CD4-positive, alpha-beta memory T cell (primary cell): ENCODE measurements around the gene CD22. TPM values are rescaled to one million over a fixed set of nuclear protein-coding genes. Genes with fewer than 3 reads are reported as not detected.
A peak's percentile ranks its signal among the peaks of the same experiment; 100 is the strongest.

Experiments used
- CTCF ChIA-PET: fragments of 350-600 bp; sonication (Branson Sonifier 250); formaldehyde crosslinking; loops from one replicate; lab custom pipeline; 2021; ENCODE audit warnings: inconsistent platforms; ENCODE audit not compliant: partially characterized antibody; lab: Charles Lee
- POLR2A ChIA-PET: fragments of 350-600 bp; sonication (Branson Sonifier 250); formaldehyde crosslinking; loops from one replicate; lab custom pipeline; 2021; ENCODE audit not compliant: partially characterized antibody; lab: Charles Lee
- DNase-seq, 5 donors: peaks; one replicate each; pipeline versions ENCODE4 v3.0.0 to v3.0.0-alpha.2; 2020 to 2022; ENCODE audit warnings: mixed read lengths in 1 of 5
- H3K27ac ChIP-seq: one replicate; pipeline ENCODE4 v1.7.0; 2013; ENCODE audit warnings: low read depth, low read length
- H3K27me3 ChIP-seq: 2 replicates; pipeline ENCODE4 v1.7.0; 2013; ENCODE audit warnings: mild to moderate bottlenecking, low read length, moderate library complexity; ENCODE audit not compliant: insufficient read depth
- H3K36me3 ChIP-seq: 2 replicates; pipeline ENCODE4 v1.7.0; 2013; ENCODE audit warnings: mild to moderate bottlenecking, low read length, moderate library complexity; ENCODE audit not compliant: insufficient read depth
- H3K4me1 ChIP-seq: 2 replicates; pipeline ENCODE4 v1.7.0; 2013; ENCODE audit warnings: mild to moderate bottlenecking, low read length, moderate library complexity; ENCODE audit not compliant: insufficient read depth
- H3K4me3 ChIP-seq, 2 donors: one replicate each; pipeline ENCODE4 v1.7.0; 2013; ENCODE audit warnings: low read length in 2 of 2, mild to moderate bottlenecking in 1 of 2
- H3K9me3 ChIP-seq, 2 donors: one replicate each; pipeline ENCODE4 v1.7.0; 2013; ENCODE audit warnings: low read length in 2 of 2, control low read depth in 1 of 2; ENCODE audit not compliant: control insufficient read depth in 1 of 2
- H3K27ac Mint-ChIP-seq, 7 donors: one replicate each; pipeline ENCODE4 v1.8.0; 2020 to 2021; ENCODE audit warnings: mixed read lengths in 7 of 7, mild to moderate bottlenecking in 6 of 7, inconsistent platforms in 3 of 7, moderate library complexity in 3 of 7
- H3K27me3 Mint-ChIP-seq, 2 donors: one replicate each; pipeline ENCODE4 v1.8.0; 2020 to 2021; ENCODE audit warnings: mixed read lengths in 2 of 2
- H3K36me3 Mint-ChIP-seq, 2 donors: one replicate each; pipeline ENCODE4 v1.8.0; 2020 to 2021; ENCODE audit warnings: mixed read lengths in 2 of 2, inconsistent platforms in 1 of 2, mild to moderate bottlenecking in 1 of 2
- H3K4me1 Mint-ChIP-seq, 4 donors: one replicate each; pipeline ENCODE4 v1.8.0; 2020 to 2021; ENCODE audit warnings: mixed read lengths in 4 of 4, mild to moderate bottlenecking in 1 of 4
- H3K4me3 Mint-ChIP-seq, 8 donors: one replicate each; pipeline ENCODE4 v1.8.0; 2020 to 2021; ENCODE audit warnings: mixed read lengths in 8 of 8, mild to moderate bottlenecking in 7 of 8, moderate library complexity in 6 of 8, inconsistent platforms in 3 of 8
- H3K9me3 Mint-ChIP-seq, 8 donors: one replicate each; pipeline ENCODE4 v1.8.0; 2020 to 2021; ENCODE audit warnings: mixed read lengths in 8 of 8, mild to moderate bottlenecking in 5 of 8, inconsistent platforms in 3 of 8, moderate library complexity in 1 of 8
- intact Hi-C: fragments of 100-400 bp; cut with micrococcal nuclease; formaldehyde crosslinking; loops from one replicate; pipeline ENCODE4 v1.15.1; 2023
- polyA plus RNA-seq, 2 donors: library from polyadenylated mRNA; unstranded; fragments of 300-500 nt; fragmentation: Illumina TruSeq; gene quantifications; one replicate each; pipeline ENCODE4 v1.2.3, GENCODE V29; 2021
- total RNA-seq, 2 experiments: library from RNA; stranded (reverse); gene quantifications; one replicate each; pipeline ENCODE4 v1.2.3, GENCODE V29; 2021

The CD22 gene
- total and polyA plus RNA-seq, 4 experiments from 2014 or later: 0.30 to 1.8 (median 0.32) TPM

- Histone ChIP-seq H3K36me3 (no peaks in the 10 kb centered on the region), H3K4me1 (peaks cover 20% of the 10 kb centered on the region), H3K4me3 (no peak overlapping the region), H3K27me3 (no peaks in the 10 kb centered on the region), H3K27ac (no peak overlapping the region), H3K9me3 (no peaks in the 10 kb centered on the region)
- Mint-ChIP-seq H3K4me1 (peaks cover 14 to 24% (median 21%) of the 10 kb centered on the region in 4 donors), H3K27me3 (peaks cover 3 to 5% of the 10 kb centered on the region in 2 donors), H3K27ac (peak overlapping the region in 1 of 7 donors; percentile 42), H3K4me3 (peak overlapping the region in 1 of 8 donors; percentile 15), H3K36me3 (peaks cover 0 to 6% of the 10 kb centered on the region in 2 donors), H3K9me3 (peaks cover 0 to 2% (median 0%) of the 10 kb centered on the region in 8 donors)
- intact Hi-C loops: loop anchor here (10.0 kb wide), 1 partner anchor 198 kb away; the partner anchor contains the start of gene FXYD7
- ChIA-PET POLR2A (no interaction called here), CTCF (interaction anchor here (0.7 kb wide), 1 partner anchor 149 kb away, joined by 4 read pairs; no protein-coding TSS in a partner anchor)
- DNase-seq: peak in 1 of 5 donors; percentile 8
Observed at GRCh38 chr19:35342430-35342829, 13.4 kb downstream of the CD22 start.

GRCh38 chr19:35344511-35345031, 15.6 kb downstream of the CD22 start:
- Mint-ChIP-seq H3K4me1 (peaks cover 22 to 35% (median 29%) of the 10 kb centered on the region in 4 donors), H3K36me3 (peaks cover 0 to 6% of the 10 kb centered on the region in 2 donors), H3K9me3 (peaks cover 0 to 2% (median 0%) of the 10 kb centered on the region in 8 donors), H3K4me3 (no peak overlapping the region), H3K27me3 (peaks cover 3 to 5% of the 10 kb centered on the region in 2 donors), H3K27ac (peak overlapping the region in 1 of 7 donors; percentile 60)
- intact Hi-C loops: loop anchor here (5.0 to 10.0 kb wide), 2 partner anchors 97 to 200 kb away; partner anchors contain the start of genes FXYD7 and LSR
- Histone ChIP-seq H3K36me3 (no peaks in the 10 kb centered on the region), H3K27ac (no peak overlapping the region), H3K4me3 (no peak overlapping the region), H3K9me3 (no peaks in the 10 kb centered on the region), H3K4me1 (peaks cover 28% of the 10 kb centered on the region), H3K27me3 (no peaks in the 10 kb centered on the region)
- ChIA-PET POLR2A (no interaction called here), CTCF (interaction anchor here (1.6 to 1.9 kb wide), 2 partner anchors 9 to 151 kb away, joined by 3 to 5 read pairs; no protein-coding TSS in a partner anchor)
- peak in 1 of 5 donors; percentile 31 for DNase-seq

GRCh38 chr19:35345671-35346111, 16.7 kb downstream of the CD22 start:
- H3K36me3 ChIP-seq: no peaks in the 10 kb centered on the region
- intact Hi-C loops: loop anchor here (5.0 to 10.0 kb wide), 2 partner anchors 98 to 201 kb away; partner anchors contain the start of genes FXYD7 and LSR
- no peaks in the 10 kb centered on the region for H3K27me3 ChIP-seq
- DNase-seq: peak in 1 of 5 donors; percentile 35
- no peaks in the 10 kb centered on the region for H3K9me3 ChIP-seq
- ChIA-PET CTCF (interaction anchor here (1.6 to 1.9 kb wide), 2 partner anchors 8 to 150 kb away, joined by 3 to 5 read pairs; no protein-coding TSS in a partner anchor), POLR2A (interaction anchor here (0.6 kb wide), 1 partner anchor 203 kb away, joined by 3 read pairs; the partner anchor contains the start of gene FXYD7)
- peaks cover 22 to 37% (median 29%) of the 10 kb centered on the region in 4 donors for H3K4me1 Mint-ChIP-seq
- peak overlapping the region in 6 of 8 donors; percentile 4 to 76 (median 44) for H3K4me3 Mint-ChIP-seq
- no peak overlapping the region for H3K4me3 ChIP-seq
- peaks cover 0 to 2% (median 0%) of the 10 kb centered on the region in 8 donors for H3K9me3 Mint-ChIP-seq
- peaks cover 28% of the 10 kb centered on the region for H3K4me1 ChIP-seq
- peak overlapping the region in 4 of 7 donors; percentile 10 to 92 (median 58) for H3K27ac Mint-ChIP-seq
- peaks cover 3 to 5% of the 10 kb centered on the region in 2 donors for H3K27me3 Mint-ChIP-seq
- H3K36me3 Mint-ChIP-seq: peaks cover 0 to 6% of the 10 kb centered on the region in 2 donors
- H3K27ac ChIP-seq: no peak overlapping the region

- no peaks in the 10 kb centered on the region for H3K36me3 ChIP-seq
- H3K9me3 ChIP-seq: no peaks in the 10 kb centered on the region
- H3K27me3 Mint-ChIP-seq: peaks cover 3 to 5% of the 10 kb centered on the region in 2 donors
- peaks cover 0 to 2% (median 0%) of the 10 kb centered on the region in 8 donors for H3K9me3 Mint-ChIP-seq
- H3K27ac Mint-ChIP-seq: peak overlapping the region; percentile 53 to 95 (median 91)
- H3K4me3 Mint-ChIP-seq: peak overlapping the region; percentile 67 to 87 (median 76)
- peak; percentile 80 to 91 (median 82) for DNase-seq
- H3K36me3 Mint-ChIP-seq: peaks cover 0 to 6% of the 10 kb centered on the region in 2 donors
- CTCF ChIA-PET: interaction anchor here (1.1 to 1.6 kb wide), 2 partner anchors 122 to 149 kb away, joined by 3 to 4 read pairs; no protein-coding TSS in a partner anchor
- POLR2A ChIA-PET: interaction anchor here (0.6 to 2.1 kb wide), 2 partner anchors 14 to 117 kb away, joined by 3 to 7 read pairs; no protein-coding TSS in a partner anchor
- no peak overlapping the region for H3K4me3 ChIP-seq
- H3K27me3 ChIP-seq: no peaks in the 10 kb centered on the region
- H3K4me1 ChIP-seq: peaks cover 28% of the 10 kb centered on the region
- H3K27ac ChIP-seq: peak overlapping the region; percentile 8
- intact Hi-C loops: loop anchor here (1.0 to 10.0 kb wide), 3 partner anchors 77 to 202 kb away; partner anchors contain the start of genes FXYD7 and LSR
- peaks cover 22 to 37% (median 29%) of the 10 kb centered on the region in 4 donors for H3K4me1 Mint-ChIP-seq
Observed at GRCh38 chr19:35346193-35347052, 17.4 kb downstream of the CD22 start.

GRCh38 chr19:35347171-35347929, 18.4 kb downstream of the CD22 start, which contains the start of gene FFAR1:
Gene FFAR1, plus strand, starts transcription at chr19:35347902. Its CDS starts 3,650 bp downstream, at chr19:35351552.
- POLR2A ChIA-PET: interaction anchor here (0.6 to 2.1 kb wide), 2 partner anchors 15 to 116 kb away, joined by 3 to 7 read pairs; no protein-coding TSS in a partner anchor
- Histone ChIP-seq H3K36me3 (no peaks in the 10 kb centered on the region), H3K4me3 (peak within 1 kb of the TSS in 1 of 2 donors; percentile 0), H3K27ac (peak within 1 kb of the TSS; percentile 8), H3K9me3 (no peaks in the 10 kb centered on the region), H3K4me1 (peaks cover 28% of the 10 kb centered on the region), H3K27me3 (no peaks in the 10 kb centered on the region)
- Mint-ChIP-seq H3K27ac (peak within 1 kb of the TSS; percentile 53 to 95 (median 91)), H3K36me3 (peaks cover 0 to 6% of the 10 kb centered on the region in 2 donors), H3K4me3 (peak within 1 kb of the TSS; percentile 67 to 87 (median 76)), H3K9me3 (peaks cover 0 to 2% (median 0%) of the 10 kb centered on the region in 8 donors), H3K27me3 (peaks cover 2 to 5% of the 10 kb centered on the region in 2 donors), H3K4me1 (peaks cover 22 to 32% (median 27%) of the 10 kb centered on the region in 4 donors)
- peak; percentile 62 to 85 (median 64) for DNase-seq
- CTCF ChIA-PET: interaction anchor here (0.8 to 1.2 kb wide), 4 partner anchors 10 to 163 kb away, joined by 3 to 9 read pairs (median 4); partner anchors contain the start of gene FFAR3
- intact Hi-C loops: loop anchor here (1.0 to 10.0 kb wide), 3 partner anchors 78 to 203 kb away; partner anchors contain the start of genes FXYD7 and LSR
